Measurements from ENCODE around the gene TANC1.

DNA sequence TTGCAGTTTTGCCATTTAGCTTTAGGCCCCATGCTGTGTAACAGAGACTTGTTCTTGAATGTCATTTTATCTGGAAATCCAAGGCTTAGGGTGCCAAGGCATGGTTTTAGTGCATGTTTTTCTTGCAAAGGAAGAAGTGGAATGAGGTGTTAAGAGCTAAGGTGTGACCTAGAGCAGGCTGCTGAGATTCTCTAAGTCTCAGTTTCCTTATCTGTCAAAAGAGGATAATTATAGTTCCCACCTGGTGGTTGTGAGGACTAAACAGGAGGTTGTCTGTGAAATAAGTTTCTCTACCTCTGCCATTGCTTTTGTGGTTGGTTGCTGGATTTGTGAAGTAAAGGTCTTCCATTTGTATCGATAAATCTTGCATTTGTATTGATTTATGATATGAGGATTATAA is 82.0 kb downstream of the TANC1 start:
- TF ChIP-seq POLR2A (IDR thresholded peaks at IDR 0.05; ENCODE audit: low read length) (no peak), GATA1 (IDR thresholded peaks at IDR 0.05; ENCODE audit: low read depth, low read length) (no peak)

All from erythroblast (primary cell).